Thyroid gland (tissue), 4 donors: ENCODE results near the gene TCHHL1.

Experiments used
- POLR2A ChIP-seq, 2 donors: fragments of 450-650 bp; IDR thresholded peaks; one replicate each; pipeline ENCODE4 v1.6.1; 2017; ENCODE audit warnings: antibody characterized with exemption in 2 of 2, mild to moderate bottlenecking in 2 of 2, moderate library complexity in 1 of 2
- TF ChIP-seq, protein P1 (sequence below), 6 experiments: fragments of 200-600 bp in 3 of 6; fragments of 450-650 bp in 3 of 6; sonication (generic) in 3 of 6; IDR thresholded peaks; one replicate each; pipeline ENCODE4 v1.5.1; 2016 to 2019; ENCODE audit warnings: antibody characterized with exemption in 6 of 6, mild to moderate bottlenecking in 2 of 6, inconsistent platforms in 1 of 6, moderate library complexity in 1 of 6

DNA sequence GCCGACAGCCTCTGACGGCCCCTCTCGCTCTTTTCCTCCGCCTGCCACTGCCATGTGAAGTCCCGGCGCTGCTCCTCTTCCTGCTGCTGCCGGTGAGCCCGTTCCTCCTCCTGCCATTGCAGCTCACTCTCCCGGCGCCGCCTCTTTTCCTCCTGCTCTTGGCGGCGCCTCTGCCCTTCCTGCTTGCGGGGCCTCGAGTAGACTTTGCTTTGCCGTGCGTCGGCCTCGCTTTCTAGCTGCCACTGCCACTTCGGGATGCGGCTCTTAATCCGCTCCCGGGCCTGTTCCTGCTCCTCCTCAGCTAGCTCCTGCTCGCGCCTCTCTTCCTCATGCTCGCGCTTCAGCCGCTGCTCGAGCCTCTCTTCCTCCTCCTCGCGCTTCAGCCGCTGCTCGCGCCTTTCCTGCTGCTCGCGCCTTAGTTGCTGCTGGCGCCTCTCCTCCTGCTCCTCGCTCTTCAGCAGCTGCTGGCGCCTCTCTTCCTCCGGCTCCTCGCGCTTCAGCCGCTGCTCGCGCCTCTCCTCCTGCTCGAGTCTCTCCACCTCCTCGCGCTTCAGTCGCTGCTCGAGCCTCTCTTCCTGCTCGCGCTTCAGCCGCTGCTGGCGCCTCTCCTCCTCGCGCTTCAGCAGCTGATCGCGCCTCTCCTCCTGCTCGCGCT lies 22.1 kb upstream of the TCHHL1 start:
- TF ChIP-seq, protein P1, sequence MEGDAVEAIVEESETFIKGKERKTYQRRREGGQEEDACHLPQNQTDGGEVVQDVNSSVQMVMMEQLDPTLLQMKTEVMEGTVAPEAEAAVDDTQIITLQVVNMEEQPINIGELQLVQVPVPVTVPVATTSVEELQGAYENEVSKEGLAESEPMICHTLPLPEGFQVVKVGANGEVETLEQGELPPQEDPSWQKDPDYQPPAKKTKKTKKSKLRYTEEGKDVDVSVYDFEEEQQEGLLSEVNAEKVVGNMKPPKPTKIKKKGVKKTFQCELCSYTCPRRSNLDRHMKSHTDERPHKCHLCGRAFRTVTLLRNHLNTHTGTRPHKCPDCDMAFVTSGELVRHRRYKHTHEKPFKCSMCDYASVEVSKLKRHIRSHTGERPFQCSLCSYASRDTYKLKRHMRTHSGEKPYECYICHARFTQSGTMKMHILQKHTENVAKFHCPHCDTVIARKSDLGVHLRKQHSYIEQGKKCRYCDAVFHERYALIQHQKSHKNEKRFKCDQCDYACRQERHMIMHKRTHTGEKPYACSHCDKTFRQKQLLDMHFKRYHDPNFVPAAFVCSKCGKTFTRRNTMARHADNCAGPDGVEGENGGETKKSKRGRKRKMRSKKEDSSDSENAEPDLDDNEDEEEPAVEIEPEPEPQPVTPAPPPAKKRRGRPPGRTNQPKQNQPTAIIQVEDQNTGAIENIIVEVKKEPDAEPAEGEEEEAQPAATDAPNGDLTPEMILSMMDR (IDR thresholded peaks at IDR 0.05) = no peak
- TF ChIP-seq POLR2A (IDR thresholded peaks at IDR 0.05) = no peak
